BLaER1 treated with 17β-estradiol and CSF1 and Interleukin-3, amounts not matched to agents 10 nM and 100 nM (cell line): Measurements from ENCODE around the gene CAVIN3.

Experiments used
- H3K27ac ChIP-seq, 11 experiments: shearing (Covaris generic); formaldehyde crosslinking; 2 replicates each; pipeline ENCODE4 v1.8.1; 2022
- H3K27me3 ChIP-seq, 11 experiments: shearing (Covaris generic); formaldehyde crosslinking; 2 replicates each; pipeline ENCODE4 v1.8.1; 2022
- H3K36me3 ChIP-seq, 11 experiments: shearing (Covaris generic); formaldehyde crosslinking; 2 replicates each; pipeline ENCODE4 v1.8.1; 2022
- H3K4me1 ChIP-seq, 10 experiments: shearing (Covaris generic); formaldehyde crosslinking; 2 replicates each; pipeline ENCODE4 v1.8.1; 2022
- H3K4me2 ChIP-seq, 11 experiments: shearing (Covaris generic); formaldehyde crosslinking; 2 replicates each; pipeline ENCODE4 v1.8.1; 2022
- H3K4me3 ChIP-seq, 10 experiments: shearing (Covaris generic); formaldehyde crosslinking; 2 replicates each; pipeline ENCODE4 v1.8.1; 2022
- H3K9ac ChIP-seq, 11 experiments: shearing (Covaris generic); formaldehyde crosslinking; 2 replicates each; pipeline ENCODE4 v1.8.1; 2022
- H3K9me3 ChIP-seq, 11 experiments: shearing (Covaris generic); formaldehyde crosslinking; replicated peaks in 1 of 11; 2 replicates each; pipeline ENCODE4 v1.8.1; 2022
- H4K20me1 ChIP-seq, 11 experiments: shearing (Covaris generic); formaldehyde crosslinking; 2 replicates each; pipeline ENCODE4 v1.8.1; 2022
- Cebpa-rat ChIP-seq, 11 experiments: shearing (Covaris generic); IDR thresholded peaks; 2 replicates each; pipeline ENCODE4 v1.8.1; 2022

The CAVIN3 gene

DNA sequence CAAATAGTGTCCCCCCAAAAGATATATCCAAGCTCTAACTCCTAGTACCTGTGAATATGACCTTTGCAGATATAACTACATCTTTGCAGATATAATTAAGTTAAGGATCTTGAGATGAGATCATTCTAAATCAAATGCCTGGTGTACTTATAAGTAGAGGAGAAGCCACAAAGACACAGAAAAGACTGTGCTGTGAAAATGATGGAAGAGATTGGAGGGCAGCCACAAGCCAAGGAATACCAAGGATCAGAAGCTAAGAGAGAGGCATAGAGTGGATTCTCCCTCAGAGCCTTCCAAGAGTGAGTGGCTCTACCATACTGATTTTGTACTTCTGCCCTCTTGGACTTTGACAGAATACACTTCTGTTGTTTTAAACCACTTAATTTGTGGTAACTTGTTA is 7.5 kb upstream of the CAVIN3 start:
- H3K27ac ChIP-seq: no peak overlapping the region
- H3K36me3 ChIP-seq: no peaks in the 10 kb centered on the region
- no peaks in the 10 kb centered on the region for H3K27me3 ChIP-seq
- TF ChIP-seq Cebpa-rat (IDR thresholded peaks at IDR 0.05): no peak
- no peak overlapping the region for H3K4me2 ChIP-seq
- no peaks in the 10 kb centered on the region for H3K9me3 ChIP-seq
- no peak overlapping the region for H3K9ac ChIP-seq
- peaks cover 0 to 6% (median 0%) of the 10 kb centered on the region in 10 experiments; a peak in 4 of 20 replicates for H3K4me1 ChIP-seq
- H3K4me3 ChIP-seq: no peak overlapping the region
- no peaks in the 10 kb centered on the region for H4K20me1 ChIP-seq

GRCh38 chr11:6326985-6327384 is 6.7 kb upstream of the CAVIN3 start:
- Histone ChIP-seq H3K4me1 (peaks cover 0 to 6% (median 2%) of the 10 kb centered on the region in 10 experiments; a peak in 9 of 20 replicates), H3K9ac (no peak overlapping the region), H3K4me2 (no peak overlapping the region), H3K36me3 (no peaks in the 10 kb centered on the region), H3K27me3 (no peaks in the 10 kb centered on the region), H3K9me3 (no peaks in the 10 kb centered on the region), H4K20me1 (no peaks in the 10 kb centered on the region), H3K27ac (no peak overlapping the region), H3K4me3 (no peak overlapping the region)
- TF ChIP-seq Cebpa-rat (IDR thresholded peaks at IDR 0.05): no peak

DNA sequence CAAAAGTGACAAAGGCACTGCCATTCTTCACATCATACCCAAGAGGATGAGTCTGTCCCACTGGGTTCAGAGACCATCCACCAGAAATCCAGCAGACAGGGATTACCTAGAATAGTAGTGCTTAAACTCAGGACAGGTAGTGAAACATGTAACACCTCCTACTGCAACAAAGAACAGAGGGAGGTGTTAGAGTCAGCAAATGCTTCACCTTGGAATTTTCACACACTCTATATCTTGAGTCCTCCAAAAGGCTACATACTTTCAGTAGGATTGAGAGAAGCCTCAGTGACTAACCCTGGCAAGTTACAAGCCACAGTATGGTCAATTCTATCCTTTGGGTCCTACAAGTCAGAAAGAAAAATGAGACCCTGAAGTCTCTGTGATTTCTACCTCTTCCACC is 6.0 kb upstream of the CAVIN3 start:
- H3K36me3 ChIP-seq: no peaks in the 10 kb centered on the region
- H3K27me3 ChIP-seq: no peaks in the 10 kb centered on the region
- H3K4me3 ChIP-seq: no peak overlapping the region
- H3K4me1 ChIP-seq: peaks cover 0 to 12% (median 6%) of the 10 kb centered on the region in 10 experiments; a peak in 11 of 20 replicates
- H3K9ac ChIP-seq: no peak overlapping the region
- no peak overlapping the region for H3K4me2 ChIP-seq
- H4K20me1 ChIP-seq: no peaks in the 10 kb centered on the region
- no peak for TF ChIP-seq Cebpa-rat (IDR thresholded peaks at IDR 0.05)
- H3K9me3 ChIP-seq: no peaks in the 10 kb centered on the region
- H3K27ac ChIP-seq: no peak overlapping the region

DNA sequence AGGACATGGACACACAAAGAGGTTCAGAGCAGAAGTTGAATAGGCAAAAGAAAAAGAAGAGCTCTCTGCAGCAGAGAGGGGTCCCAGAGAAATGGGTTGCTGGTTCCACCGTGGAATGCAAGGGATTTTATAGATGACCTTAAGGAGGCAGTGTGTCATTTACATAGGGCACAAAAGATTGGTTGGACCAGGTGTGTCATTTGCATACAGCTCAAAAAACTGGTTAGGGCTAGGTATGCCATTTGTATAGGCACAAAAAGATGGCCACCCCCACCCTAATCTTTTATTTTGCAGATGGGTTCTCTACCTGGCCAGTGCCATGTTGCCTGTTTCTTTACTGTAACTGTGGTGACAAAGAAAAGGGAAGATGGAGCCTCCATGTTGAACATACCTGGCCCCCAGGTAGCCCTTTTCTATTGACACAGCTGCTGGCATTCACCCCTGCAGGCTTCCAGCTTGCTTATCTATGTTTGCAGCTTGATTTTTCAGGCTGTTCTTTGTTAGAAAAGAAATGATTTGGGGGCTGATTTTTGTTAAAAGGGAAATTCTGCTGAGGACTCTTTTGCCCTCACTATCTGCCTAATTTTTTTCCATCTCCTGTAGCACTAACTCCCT is 3.1 kb upstream of the CAVIN3 start:
- Histone ChIP-seq H4K20me1 (no peaks in the 10 kb centered on the region), H3K4me3 (no peak overlapping the region), H3K27me3 (no peaks in the 10 kb centered on the region), H3K9me3 (peaks cover 0 to 16% (median 6%) of the 10 kb centered on the region in 11 experiments; a peak in 5 of 22 replicates), H3K27ac (no peak overlapping the region), H3K9ac (no peak overlapping the region), H3K4me1 (peaks cover 0 to 25% (median 0%) of the 10 kb centered on the region in 10 experiments; a peak in 7 of 20 replicates), H3K36me3 (no peaks in the 10 kb centered on the region), H3K4me2 (no peak overlapping the region)
- TF ChIP-seq Cebpa-rat (IDR thresholded peaks at IDR 0.05): no peak

GRCh38 chr11:6321961-6322362 is 1.7 kb upstream of the CAVIN3 start:
- TF ChIP-seq Cebpa-rat (IDR thresholded peaks at IDR 0.05): no peak
- H3K4me2 ChIP-seq: peak overlapping the region in 3 of 11 experiments; percentile 5 to 53 (median 38); a peak in 5 of 22 replicates
- H3K4me1 ChIP-seq: peaks cover 0 to 25% (median 0%) of the 10 kb centered on the region in 10 experiments; a peak in 7 of 20 replicates
- H3K27me3 ChIP-seq: no peaks in the 10 kb centered on the region
- H3K4me3 ChIP-seq: no peak overlapping the region
- peaks cover 0 to 16% (median 6%) of the 10 kb centered on the region in 11 experiments; a peak in 5 of 22 replicates for H3K9me3 ChIP-seq
- no peaks in the 10 kb centered on the region for H3K36me3 ChIP-seq
- H3K27ac ChIP-seq: peak overlapping the region in 2 of 11 experiments; percentile 50 to 55; a peak in 2 of 22 replicates
- no peaks in the 10 kb centered on the region for H4K20me1 ChIP-seq
- H3K9ac ChIP-seq: no peak overlapping the region

DNA sequence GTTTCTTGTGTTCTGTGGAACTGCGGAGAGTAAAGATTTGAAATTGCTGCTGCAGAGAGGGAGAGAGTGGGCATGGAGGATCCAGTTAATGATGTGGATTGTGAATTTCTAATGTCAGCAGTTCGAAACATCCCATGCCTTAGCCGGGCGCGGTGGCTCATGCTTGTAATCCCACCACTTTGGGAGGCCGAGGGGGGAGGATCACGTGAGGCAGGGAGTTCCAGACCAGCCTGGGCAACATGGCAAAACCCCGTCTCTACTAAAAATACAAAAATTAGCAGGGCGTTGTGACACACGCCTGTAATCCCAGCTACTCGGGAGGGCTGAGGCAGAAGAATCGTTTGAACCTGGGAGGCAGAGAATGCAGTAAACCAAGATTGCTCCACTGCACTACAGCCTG is 1.1 kb upstream of the CAVIN3 start:
- Histone ChIP-seq H3K4me2 (peak overlapping the region in 4 of 11 experiments; percentile 11 to 53 (median 26); a peak in 5 of 22 replicates), H3K27ac (peak overlapping the region in 2 of 11 experiments; percentile 50 to 55; a peak in 4 of 22 replicates), H3K9ac (peak overlapping the region in 1 of 11 experiments; percentile 18; a peak in 1 of 22 replicates), H3K36me3 (no peaks in the 10 kb centered on the region), H3K27me3 (no peaks in the 10 kb centered on the region), H3K4me1 (peaks cover 0 to 25% (median 0%) of the 10 kb centered on the region in 10 experiments; a peak in 7 of 20 replicates), H3K9me3 (peaks cover 0 to 16% (median 6%) of the 10 kb centered on the region in 11 experiments; a peak in 5 of 22 replicates), H4K20me1 (no peaks in the 10 kb centered on the region), H3K4me3 (no peak overlapping the region)
- no peak for TF ChIP-seq Cebpa-rat (IDR thresholded peaks at IDR 0.05)

- no peaks in the 10 kb centered on the region for H3K36me3 ChIP-seq
- no peak overlapping the region for H3K4me2 ChIP-seq
- H4K20me1 ChIP-seq: no peaks in the 10 kb centered on the region
- peaks cover 0 to 25% (median 0%) of the 10 kb centered on the region in 10 experiments; a peak in 7 of 20 replicates for H3K4me1 ChIP-seq
- H3K4me3 ChIP-seq: no peak overlapping the region
- H3K9ac ChIP-seq: no peak overlapping the region
- peaks cover 0 to 16% (median 6%) of the 10 kb centered on the region in 11 experiments; a peak in 5 of 22 replicates for H3K9me3 ChIP-seq
- peak overlapping the region in 1 of 11 experiments; percentile 50; a peak in 1 of 22 replicates for H3K27ac ChIP-seq
- H3K27me3 ChIP-seq: no peaks in the 10 kb centered on the region
- TF ChIP-seq Cebpa-rat (IDR thresholded peaks at IDR 0.05): no peak
Measured at GRCh38 chr11:6319704-6320410, 444 bp downstream of the CAVIN3 start.

GRCh38 chr11:6319001-6319703 is 1.1 kb downstream of the CAVIN3 start:
- Histone ChIP-seq H3K27me3 (no peaks in the 10 kb centered on the region), H3K9me3 (peaks cover 0 to 16% (median 6%) of the 10 kb centered on the region in 11 experiments; a peak in 5 of 22 replicates), H4K20me1 (no peaks in the 10 kb centered on the region), H3K4me1 (peaks cover 0 to 25% (median 0%) of the 10 kb centered on the region in 10 experiments; a peak in 7 of 20 replicates), H3K27ac (no peak overlapping the region), H3K9ac (no peak overlapping the region), H3K4me3 (no peak overlapping the region), H3K4me2 (no peak overlapping the region), H3K36me3 (no peaks in the 10 kb centered on the region)
- TF ChIP-seq Cebpa-rat (IDR thresholded peaks at IDR 0.05): no peak

GRCh38 chr11:6318204-6318603 is 2.1 kb downstream of the CAVIN3 start:
- H3K9ac ChIP-seq: no peak overlapping the region
- no peak overlapping the region for H3K27ac ChIP-seq
- no peak for TF ChIP-seq Cebpa-rat (IDR thresholded peaks at IDR 0.05)
- no peaks in the 10 kb centered on the region for H3K27me3 ChIP-seq
- H3K9me3 ChIP-seq: peaks cover 0 to 16% (median 6%) of the 10 kb centered on the region in 11 experiments; a peak in 5 of 22 replicates
- peaks cover 0 to 25% (median 0%) of the 10 kb centered on the region in 10 experiments; a peak in 7 of 20 replicates for H3K4me1 ChIP-seq
- no peak overlapping the region for H3K4me2 ChIP-seq
- H3K4me3 ChIP-seq: no peak overlapping the region
- no peaks in the 10 kb centered on the region for H3K36me3 ChIP-seq
- no peaks in the 10 kb centered on the region for H4K20me1 ChIP-seq
